ENCODE results near the gene NPC2. TPM values are rescaled to one million over a fixed set of nuclear protein-coding genes. Genes with fewer than 3 reads are reported as not detected.

Gene NPC2
- total RNA-seq, 1 donor from 2014 or later: 670 TPM

- intact Hi-C loops (cut with DNase I): no loop called here
- Histone ChIP-seq H3K9me3 (no peaks in the 10 kb centered on the region), H3K4me1 (peaks cover 17% of the 10 kb centered on the region), H3K27me3 (ENCODE audit: low read depth) (no peaks in the 10 kb centered on the region), H3K4me3 (no peak overlapping the region), H3K36me3 (peaks cover 8% of the 10 kb centered on the region), H3K27ac (no peak overlapping the region)
- no peak for ATAC-seq
- peak; percentile 15 for DNase-seq
- TF ChIP-seq CTCF (IDR thresholded peaks at IDR 0.05): no peak
Measured at GRCh38 chr14:74511966-74512830, 19.1 kb upstream of the NPC2 start.

DNA sequence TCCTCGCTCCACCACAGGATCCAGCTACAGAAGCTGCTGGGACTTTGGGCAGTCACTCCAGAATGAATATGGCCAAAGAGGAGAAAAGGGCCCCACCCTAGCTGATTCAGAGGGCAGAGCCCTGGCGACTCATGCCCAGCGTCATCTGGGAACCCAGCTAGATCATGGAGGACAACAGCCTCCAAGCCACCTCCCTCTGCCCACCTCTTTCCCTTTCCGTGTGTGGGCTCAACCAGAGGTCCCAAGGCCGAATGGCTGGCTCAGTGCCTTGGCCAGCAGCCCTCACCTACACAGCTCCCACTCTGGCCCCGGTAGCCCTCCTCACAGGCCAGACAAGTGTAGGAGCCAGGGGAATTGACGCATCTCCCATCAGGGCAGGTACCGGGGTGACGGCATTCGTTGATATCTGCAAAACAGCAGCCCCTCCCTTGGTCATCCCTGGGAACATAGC, 17.9 kb upstream of the NPC2 start:
- peak; percentile 31 for DNase-seq
- no peak for TF ChIP-seq CTCF (IDR thresholded peaks at IDR 0.05)
- peaks cover 17% of the 10 kb centered on the region for H3K4me1 ChIP-seq
- no peak overlapping the region for H3K27ac ChIP-seq
- H3K4me3 ChIP-seq: no peak overlapping the region
- no peaks in the 10 kb centered on the region for H3K9me3 ChIP-seq
- ATAC-seq: no peak
- no peaks in the 10 kb centered on the region for H3K36me3 ChIP-seq
- intact Hi-C loops (cut with DNase I): no loop called here
- H3K27me3 ChIP-seq (ENCODE audit: low read depth): no peaks in the 10 kb centered on the region

- ATAC-seq (no peak), DNase-seq (peak; percentile 20)
- H3K27me3 ChIP-seq (ENCODE audit: low read depth): no peaks in the 10 kb centered on the region
- H3K36me3 ChIP-seq: no peaks in the 10 kb centered on the region
- H3K4me3 ChIP-seq: no peak overlapping the region
- H3K9me3 ChIP-seq: no peaks in the 10 kb centered on the region
- intact Hi-C loops (cut with DNase I): no loop called here
- H3K4me1 ChIP-seq: peaks cover 17% of the 10 kb centered on the region
- no peak for TF ChIP-seq CTCF (IDR thresholded peaks at IDR 0.05)
- H3K27ac ChIP-seq: no peak overlapping the region
Measured at GRCh38 chr14:74510223-74510931, 17.3 kb upstream of the NPC2 start.

DNA sequence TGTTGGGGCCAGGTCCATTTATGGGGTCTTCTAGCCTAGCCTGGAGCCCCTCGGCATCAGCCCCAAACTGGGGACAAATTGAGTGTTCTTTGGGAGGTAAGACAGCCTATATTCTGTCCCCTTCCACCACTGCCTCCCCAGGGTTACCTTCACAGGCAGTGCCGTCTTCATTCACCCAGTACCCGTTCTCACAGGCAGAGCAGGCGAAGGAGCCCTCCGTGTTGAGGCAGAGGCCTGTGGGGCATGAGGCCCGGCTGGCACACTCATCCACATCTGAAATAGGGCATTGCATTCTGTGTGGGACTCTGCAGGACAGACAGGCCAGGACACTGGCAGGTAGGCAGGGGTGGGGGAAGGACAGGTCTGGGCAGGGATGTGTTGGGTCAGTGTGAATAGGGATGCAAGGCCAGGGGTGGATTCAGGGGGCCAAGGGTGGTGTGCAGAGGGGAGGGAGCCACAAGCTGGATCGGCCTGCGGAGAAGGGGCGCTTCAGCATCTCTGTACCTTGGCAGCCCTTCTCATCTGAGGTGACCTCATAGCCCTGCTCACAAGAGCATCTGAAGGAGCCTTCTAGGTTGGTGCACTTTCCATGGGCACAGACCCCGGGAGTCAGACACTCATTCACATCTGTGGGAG, 16.6 kb upstream of the NPC2 start:
- intact Hi-C loops (cut with DNase I): no loop called here
- ATAC-seq: no peak
- TF ChIP-seq CTCF (IDR thresholded peaks at IDR 0.05): no peak

GRCh38 chr14:74508844-74509428, 15.8 kb upstream of the NPC2 start:
- intact Hi-C loops (cut with DNase I): no loop called here
- H3K4me1 ChIP-seq: peaks cover 4% of the 10 kb centered on the region
- DNase-seq: peak; percentile 35

More for the DNA sequence above, 16.6 kb upstream of the NPC2 start:
- Histone ChIP-seq H3K27ac (no peak overlapping the region), H3K36me3 (no peaks in the 10 kb centered on the region), H3K4me3 (no peak overlapping the region), H3K9me3 (no peaks in the 10 kb centered on the region), H3K27me3 (ENCODE audit: low read depth) (no peaks in the 10 kb centered on the region), H3K4me1 (peaks cover 12% of the 10 kb centered on the region)
- peak; percentile 28 for DNase-seq

More at GRCh38 chr14:74508844-74509428, 15.8 kb upstream of the NPC2 start:
- Histone ChIP-seq H3K27me3 (ENCODE audit: low read depth) (no peaks in the 10 kb centered on the region), H3K27ac (no peak overlapping the region), H3K9me3 (no peaks in the 10 kb centered on the region), H3K4me3 (no peak overlapping the region), H3K36me3 (no peaks in the 10 kb centered on the region)
- no peak for ATAC-seq
- TF ChIP-seq CTCF (IDR thresholded peaks at IDR 0.05): no peak

Measured in lower lobe of right lung (tissue), 2 donors.